Hypothalamus (tissue), 51 donors: ENCODE measurements around the gene TRPV2.
A peak's percentile ranks its signal among the peaks of the same experiment; 100 is the strongest.
"Not testable (repeated sequence)": the region's sequence is repeated elsewhere in the genome, so short reads cannot be mapped to it uniquely, and the experiment has no call there.

Experiments
- DNase-seq, 51 donors: peaks; one replicate each; lab custom pipeline; 2025; lab: John Stamatoyannopoulos, UW

The TRPV2 gene

GRCh38 chr17:16452268-16452667 is 36.9 kb downstream of the TRPV2 start:
- DNase-seq: not testable (repeated sequence)

- DNase-seq: no peak
These were observed 38.1 kb downstream of the TRPV2 start for GRCh38 chr17:16453493-16453851.

GRCh38 chr17:16455997-16456741 is 40.8 kb downstream of the TRPV2 start:
- no peak for DNase-seq

GRCh38 chr17:16456742-16457316 is 41.5 kb downstream of the TRPV2 start:
- DNase-seq: peak in 3 of 51 donors; percentile 8 to 15 (median 11)

GRCh38 chr17:16459271-16459670 is 43.9 kb downstream of the TRPV2 start:
- no peak for DNase-seq

- no peak for DNase-seq
These were observed 44.6 kb downstream of the TRPV2 start for GRCh38 chr17:16459855-16460550.

GRCh38 chr17:16460796-16461605 is 45.6 kb downstream of the TRPV2 start:
- no peak for DNase-seq

- DNase-seq: no peak
These were observed 46.2 kb downstream of the TRPV2 start for GRCh38 chr17:16461606-16461866.

- DNase-seq: no peak
These were observed 46.9 kb downstream of the TRPV2 start for GRCh38 chr17:16462070-16462864.

- DNase-seq: peak in 2 of 51 donors; percentile 14 to 45
These were observed 48.3 kb downstream of the TRPV2 start for GRCh38 chr17:16463358-16464302.

GRCh38 chr17:16464303-16465051 is 49.1 kb downstream of the TRPV2 start:
- no peak for DNase-seq

GRCh38 chr17:16465052-16465312 is 49.6 kb downstream of the TRPV2 start:
- DNase-seq: no peak

GRCh38 chr17:16465861-16466338 is 50.5 kb downstream of the TRPV2 start:
- no peak for DNase-seq

GRCh38 chr17:16466407-16466806 is 51.0 kb downstream of the TRPV2 start:
- DNase-seq: no peak

GRCh38 chr17:16467044-16467443 is 51.7 kb downstream of the TRPV2 start:
- DNase-seq: no peak

- DNase-seq: no peak
These were observed 52.5 kb downstream of the TRPV2 start for GRCh38 chr17:16467886-16468285.

- DNase-seq: no peak
These were observed 53.1 kb downstream of the TRPV2 start for GRCh38 chr17:16468428-16468992.

GRCh38 chr17:16470265-16470664 is 54.9 kb downstream of the TRPV2 start:
- peak in 25 of 51 donors; percentile 12 to 58 (median 32) for DNase-seq
